Breast epithelium (tissue), 4 donors: ENCODE data around the gene ALK. TPM values are rescaled to one million over a fixed set of nuclear protein-coding genes. Genes with fewer than 3 reads are reported as not detected.

ENCODE experiments used
- DNase-seq, 2 donors: peaks; one replicate each; pipeline ENCODE4 v3.0.0-alpha.2; 2019; ENCODE audit warnings: low spot score in 2 of 2
- H3K27ac ChIP-seq, 2 donors: fragments of 200-600 bp; sonication (generic) in 1 of 2; one replicate each; pipeline ENCODE4 v1.5.1; 2016 to 2019; ENCODE audit warnings: mild to moderate bottlenecking in 1 of 2
- H3K27me3 ChIP-seq, 2 donors: fragments of 200-600 bp; sonication (generic) in 1 of 2; one replicate each; pipeline versions ENCODE4 v1.5.1 to v1.6.0; 2017 to 2019; ENCODE audit warnings: control low read depth in 1 of 2, mild to moderate bottlenecking in 1 of 2
- H3K36me3 ChIP-seq: fragments of 200-600 bp; one replicate; pipeline ENCODE4 v1.5.1; 2019
- H3K4me1 ChIP-seq, 2 donors: fragments of 200-600 bp; sonication (generic); one replicate each; pipeline ENCODE4 v1.5.1; 2016 to 2019; ENCODE audit warnings: control low read depth in 1 of 2
- H3K4me3 ChIP-seq, 3 donors: fragments of 200-600 bp; sonication (generic); 1 replicate in 2 of 3; 2 replicates in 1 of 3; pipeline ENCODE4 v1.5.1; 2016 to 2019; ENCODE audit warnings: mild to moderate bottlenecking in 3 of 3, moderate library complexity in 2 of 3
- H3K9me3 ChIP-seq, 2 donors: fragments of 200-600 bp; sonication (generic) in 1 of 2; one replicate each; pipeline ENCODE4 v1.5.1; 2016 to 2019; ENCODE audit warnings: control low read depth in 1 of 2
- CTCF ChIP-seq, 3 donors: fragments of 450-650 bp; IDR thresholded peaks; one replicate each; pipeline ENCODE4 v1.5.1; 2016 to 2017; ENCODE audit warnings: antibody characterized with exemption in 3 of 3, mild to moderate bottlenecking in 3 of 3, moderate library complexity in 3 of 3
- POLR2A ChIP-seq: fragments of 450-650 bp; IDR thresholded peaks from one replicate; pipeline ENCODE4 v1.6.1; 2016; ENCODE audit warnings: antibody characterized with exemption, mild to moderate bottlenecking, moderate library complexity
- POLR2AphosphoS5 ChIP-seq, 3 donors: sonication (generic); formaldehyde crosslinking; IDR thresholded peaks; one replicate each; pipeline ENCODE4 v1.6.1; 2017; ENCODE audit warnings: antibody characterized with exemption in 3 of 3
- intact Hi-C: fragments of 100-400 bp; cut with DNase I; formaldehyde crosslinking; loops from one replicate; pipeline ENCODE4 v1.15.1; 2023; ENCODE audit warnings: low total_unique reads
- total RNA-seq, 3 donors: library from RNA; depleted of rRNA; stranded (reverse); fragments of >200 nt; gene quantifications; one replicate each; pipeline ENCODE4 v1.1.0, GENCODE V29; 2016

Gene ALK
- total RNA-seq, 3 donors from 2014 or later: 0.33 to 5.6 (median 0.64) TPM

- Histone ChIP-seq H3K4me1 (no peaks in the 10 kb centered on the region), H3K4me3 (no peak overlapping the region), H3K36me3 (no peaks in the 10 kb centered on the region), H3K27ac (no peak overlapping the region), H3K27me3 (no peaks in the 10 kb centered on the region), H3K9me3 (no peaks in the 10 kb centered on the region)
- DNase-seq: no peak
- intact Hi-C loops: no loop called here
- TF ChIP-seq POLR2AphosphoS5 (IDR thresholded peaks at IDR 0.05) (no peak), POLR2A (no peak), CTCF (IDR thresholded peaks at IDR 0.05) (no peak)
Observed at GRCh38 chr2:29162204-29162928, 759.0 kb downstream of the ALK start.

DNA sequence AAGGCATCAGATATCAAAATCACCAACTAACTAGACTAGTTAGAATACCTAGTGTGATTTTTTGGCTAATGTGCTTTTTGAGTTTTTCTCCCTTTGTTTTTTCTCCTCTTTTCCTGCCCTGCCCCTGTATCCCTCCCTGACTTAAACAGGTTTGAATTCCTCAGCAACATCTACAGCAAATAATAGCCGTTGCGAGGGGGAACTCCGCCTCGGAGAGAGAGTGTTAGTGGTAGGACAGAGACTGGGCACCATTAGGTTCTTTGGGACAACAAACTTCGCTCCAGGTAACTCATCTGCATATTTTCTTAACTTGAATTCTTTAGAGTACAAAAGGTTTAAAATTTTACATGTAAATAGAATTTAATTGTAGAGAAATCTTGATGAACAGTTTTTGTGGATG, 761.2 kb downstream of the ALK start:
- TF ChIP-seq CTCF (IDR thresholded peaks at IDR 0.05): no peak
- TF ChIP-seq POLR2AphosphoS5 (IDR thresholded peaks at IDR 0.05): no peak
- no peak for DNase-seq
- H3K4me3 ChIP-seq: no peak overlapping the region
- no peak overlapping the region for H3K27ac ChIP-seq
- H3K36me3 ChIP-seq: no peaks in the 10 kb centered on the region
- no peaks in the 10 kb centered on the region for H3K27me3 ChIP-seq
- H3K9me3 ChIP-seq: no peaks in the 10 kb centered on the region
- intact Hi-C loops: no loop called here
- H3K4me1 ChIP-seq: no peaks in the 10 kb centered on the region

DNA sequence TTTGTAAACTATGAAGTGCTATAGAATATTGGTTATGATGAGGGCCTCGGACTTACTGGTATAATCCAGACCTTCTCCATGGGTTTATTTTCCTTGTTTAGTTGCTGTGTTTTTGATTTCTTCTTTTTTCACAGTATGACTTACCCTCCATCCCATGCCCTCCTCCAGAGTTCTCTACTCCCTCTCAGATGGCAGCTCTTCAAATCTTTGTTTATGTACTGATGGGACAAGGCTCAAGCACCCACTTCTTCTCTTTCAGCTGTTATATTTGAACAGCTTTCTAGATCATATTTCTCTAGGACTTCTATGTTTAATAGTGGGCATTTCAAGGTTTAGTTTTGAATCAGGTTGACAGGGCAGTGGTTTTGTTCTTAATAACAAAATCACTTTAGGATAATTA, 762.3 kb downstream of the ALK start:
- H3K4me1 ChIP-seq: no peaks in the 10 kb centered on the region
- H3K27me3 ChIP-seq: no peaks in the 10 kb centered on the region
- H3K4me3 ChIP-seq: no peak overlapping the region
- no peaks in the 10 kb centered on the region for H3K9me3 ChIP-seq
- TF ChIP-seq CTCF (IDR thresholded peaks at IDR 0.05) (no peak), POLR2AphosphoS5 (IDR thresholded peaks at IDR 0.05) (no peak), POLR2A (no peak)
- H3K36me3 ChIP-seq: no peaks in the 10 kb centered on the region
- no peak for DNase-seq
- intact Hi-C loops: no loop called here
- no peak overlapping the region for H3K27ac ChIP-seq

DNA sequence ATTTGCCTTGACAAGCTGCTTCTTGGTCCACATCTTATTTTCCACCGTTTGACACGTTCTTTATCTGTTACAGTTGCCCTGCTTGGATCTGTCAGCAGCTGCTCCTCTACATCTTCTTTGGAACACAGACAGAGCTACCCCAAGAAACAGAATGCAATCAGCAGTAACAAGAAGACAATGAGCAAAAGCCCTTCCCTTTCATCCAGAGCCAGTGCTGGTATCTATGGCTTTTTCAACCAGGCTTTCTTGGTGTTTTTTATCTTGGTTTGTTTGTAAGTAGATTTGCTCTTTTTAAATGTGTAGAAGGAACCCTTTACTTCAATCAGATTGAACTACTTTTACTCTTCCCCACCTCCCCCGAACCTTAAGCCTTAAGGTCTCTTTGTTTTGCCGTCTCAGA, 764.3 kb downstream of the ALK start:
- TF ChIP-seq POLR2AphosphoS5 (IDR thresholded peaks at IDR 0.05): no peak
- no peak for TF ChIP-seq POLR2A
- no peak for TF ChIP-seq CTCF (IDR thresholded peaks at IDR 0.05)
- DNase-seq: no peak
- intact Hi-C loops: no loop called here
- Histone ChIP-seq H3K36me3 (no peaks in the 10 kb centered on the region), H3K9me3 (no peaks in the 10 kb centered on the region), H3K27ac (no peak overlapping the region), H3K4me3 (no peak overlapping the region), H3K27me3 (no peaks in the 10 kb centered on the region), H3K4me1 (no peaks in the 10 kb centered on the region)

DNA sequence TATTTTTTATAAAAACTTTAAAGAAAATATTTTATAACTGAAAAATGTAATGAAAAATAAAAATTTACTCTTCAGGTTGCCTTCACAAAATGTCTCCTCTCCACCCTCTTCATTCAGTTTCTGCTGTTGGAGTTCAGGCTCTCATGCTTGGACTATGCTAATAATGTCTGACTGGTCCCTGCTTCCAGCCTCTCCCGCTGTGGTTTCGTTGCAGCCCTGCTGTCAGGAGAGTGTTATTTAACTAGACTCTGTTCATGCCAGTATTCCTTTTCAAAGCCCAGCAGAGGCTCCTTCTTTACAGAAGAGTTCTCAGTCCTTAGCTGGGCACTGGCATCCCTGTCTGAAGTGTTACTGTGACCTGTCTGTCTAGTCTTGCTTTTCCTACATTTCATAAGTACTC, 765.8 kb downstream of the ALK start:
- intact Hi-C loops: no loop called here
- Histone ChIP-seq H3K9me3 (no peaks in the 10 kb centered on the region), H3K4me3 (no peak overlapping the region), H3K27ac (no peak overlapping the region), H3K27me3 (no peaks in the 10 kb centered on the region), H3K36me3 (no peaks in the 10 kb centered on the region), H3K4me1 (no peaks in the 10 kb centered on the region)
- no peak for TF ChIP-seq POLR2AphosphoS5 (IDR thresholded peaks at IDR 0.05)
- TF ChIP-seq POLR2A: no peak
- no peak for TF ChIP-seq CTCF (IDR thresholded peaks at IDR 0.05)
- DNase-seq: no peak
